Suprapubic skin (tissue), 4 donors: Measurements from ENCODE around the gene MEAK7. TPM values are rescaled to one million over a fixed set of nuclear protein-coding genes. Genes with fewer than 3 reads are reported as not detected.

Experiments
- DNase-seq, 2 donors: peaks; one replicate each; pipeline ENCODE4 v3.0.0-alpha.2; 2019; ENCODE audit warnings: low spot score in 2 of 2
- H3K27ac ChIP-seq: fragments of 200-600 bp; sonication (generic); one replicate; pipeline ENCODE4 v1.5.1; 2019
- H3K27me3 ChIP-seq: fragments of 200-600 bp; sonication (generic); one replicate; pipeline ENCODE4 v1.5.1; 2019
- H3K36me3 ChIP-seq: fragments of 200-600 bp; sonication (generic); one replicate; pipeline ENCODE4 v1.5.1; 2019
- H3K4me1 ChIP-seq: fragments of 200-600 bp; sonication (generic); one replicate; pipeline ENCODE4 v1.5.1; 2019
- H3K4me3 ChIP-seq: fragments of 200-600 bp; sonication (generic); one replicate; pipeline ENCODE4 v1.5.1; 2019; ENCODE audit warnings: mild to moderate bottlenecking
- H3K9me3 ChIP-seq: fragments of 200-600 bp; sonication (generic); one replicate; pipeline ENCODE4 v1.5.1; 2019
- CTCF ChIP-seq, 2 donors: fragments of 200-600 bp in 1 of 2; fragments of 450-650 bp in 1 of 2; sonication (generic) in 1 of 2; IDR thresholded peaks; one replicate each; pipeline ENCODE4 v1.5.1; 2016 to 2019; ENCODE audit warnings: antibody characterized with exemption in 2 of 2, mild to moderate bottlenecking in 1 of 2, moderate library complexity in 1 of 2
- EP300 ChIP-seq: sonication (generic); formaldehyde crosslinking; IDR thresholded peaks from one replicate; pipeline ENCODE4 v1.6.1; 2017; ENCODE audit warnings: antibody characterized with exemption
- POLR2A ChIP-seq, 2 donors: fragments of 450-650 bp; IDR thresholded peaks; one replicate each; pipeline ENCODE4 v1.6.1; 2017; ENCODE audit warnings: antibody characterized with exemption in 2 of 2, mild to moderate bottlenecking in 2 of 2, moderate library complexity in 2 of 2
- POLR2AphosphoS5 ChIP-seq, 3 donors: sonication (generic); formaldehyde crosslinking; IDR thresholded peaks; one replicate each; pipeline ENCODE4 v1.6.1; 2017; ENCODE audit warnings: antibody characterized with exemption in 3 of 3
- WGBS: methylation state at CpG from one replicate; pipeline ENCODE4 v1.1.5; 2018; 5-methylcytosine and 5-hydroxymethylcytosine counted together
- total RNA-seq, 4 donors: library from RNA; depleted of rRNA; stranded (reverse); fragments of >200 nt; gene quantifications; one replicate each; pipeline ENCODE4 v1.1.0, GENCODE V29; 2016

The MEAK7 gene
- total RNA-seq, 4 donors from 2014 or later, result 9.2 to 17.9 (median 13.6) TPM

- peak in 1 of 2 donors; percentile 74 for DNase-seq
- WGBS, result 77% methylated on average over 13 of the region's 20 CpGs
- H3K27ac ChIP-seq, result no peak overlapping the region
- TF ChIP-seq POLR2A (IDR thresholded peaks at IDR 0.05) (no peak), CTCF (IDR thresholded peaks at IDR 0.05) (no peak), EP300 (no peak), POLR2AphosphoS5 (IDR thresholded peaks at IDR 0.05) (no peak)
- H3K9me3 ChIP-seq, result no peaks in the 10 kb centered on the region
- no peaks in the 10 kb centered on the region for H3K27me3 ChIP-seq
- H3K4me1 ChIP-seq, result no peaks in the 10 kb centered on the region
- peaks cover 8% of the 10 kb centered on the region for H3K36me3 ChIP-seq
- H3K4me3 ChIP-seq, result no peak overlapping the region
These were observed 43.9 kb downstream of the MEAK7 start for GRCh38 chr16:84460406-84461028.

GRCh38 chr16:84459941-84460405 lies 44.5 kb downstream of the MEAK7 start:
- DNase-seq, result peak in 1 of 2 donors; percentile 69
- no peak for TF ChIP-seq CTCF (IDR thresholded peaks at IDR 0.05)
- TF ChIP-seq EP300, result no peak
- no peak for TF ChIP-seq POLR2AphosphoS5 (IDR thresholded peaks at IDR 0.05)
- TF ChIP-seq POLR2A (IDR thresholded peaks at IDR 0.05), result no peak
- H3K27me3 ChIP-seq, result no peaks in the 10 kb centered on the region
- H3K4me3 ChIP-seq, result no peak overlapping the region
- WGBS, result 15% methylated on average over 4 of the region's 14 CpGs
- H3K36me3 ChIP-seq, result peaks cover 8% of the 10 kb centered on the region
- no peak overlapping the region for H3K27ac ChIP-seq
- no peaks in the 10 kb centered on the region for H3K4me1 ChIP-seq
- no peaks in the 10 kb centered on the region for H3K9me3 ChIP-seq

- H3K4me1 ChIP-seq, result no peaks in the 10 kb centered on the region
- no peak overlapping the region for H3K27ac ChIP-seq
- TF ChIP-seq CTCF (IDR thresholded peaks at IDR 0.05), result no peak
- no peak for TF ChIP-seq EP300
- TF ChIP-seq POLR2AphosphoS5 (IDR thresholded peaks at IDR 0.05), result no peak
- no peak for TF ChIP-seq POLR2A (IDR thresholded peaks at IDR 0.05)
- no peak for DNase-seq
- H3K4me3 ChIP-seq, result no peak overlapping the region
- H3K36me3 ChIP-seq, result peaks cover 8% of the 10 kb centered on the region
- H3K27me3 ChIP-seq, result no peaks in the 10 kb centered on the region
- H3K9me3 ChIP-seq, result no peaks in the 10 kb centered on the region
- WGBS, result 87% methylated on average over 2 of the region's 2 CpGs
These were observed 44.9 kb downstream of the MEAK7 start for GRCh38 chr16:84459533-84459894.

GRCh38 chr16:84458606-84459532 lies 45.6 kb downstream of the MEAK7 start:
- H3K27me3 ChIP-seq, result no peaks in the 10 kb centered on the region
- DNase-seq, result peak in 1 of 2 donors; percentile 76
- H3K4me1 ChIP-seq, result no peaks in the 10 kb centered on the region
- H3K36me3 ChIP-seq, result peaks cover 5% of the 10 kb centered on the region
- 96% methylated on average over 32 of the region's 38 CpGs for whole genome bisulfite sequencing
- TF ChIP-seq POLR2AphosphoS5 (IDR thresholded peaks at IDR 0.05) (no peak), CTCF (IDR thresholded peaks at IDR 0.05) (no peak), POLR2A (IDR thresholded peaks at IDR 0.05) (no peak), EP300 (no peak)
- H3K4me3 ChIP-seq, result no peak overlapping the region
- H3K27ac ChIP-seq, result no peak overlapping the region
- no peaks in the 10 kb centered on the region for H3K9me3 ChIP-seq

- peak in 1 of 2 donors; percentile 69 for DNase-seq
- WGBS, result 97% methylated on average over 5 of the region's 9 CpGs
- H3K27me3 ChIP-seq, result no peaks in the 10 kb centered on the region
- no peaks in the 10 kb centered on the region for H3K9me3 ChIP-seq
- no peaks in the 10 kb centered on the region for H3K4me1 ChIP-seq
- no peak overlapping the region for H3K27ac ChIP-seq
- TF ChIP-seq EP300, result no peak
- no peak for TF ChIP-seq POLR2AphosphoS5 (IDR thresholded peaks at IDR 0.05)
- no peak for TF ChIP-seq POLR2A (IDR thresholded peaks at IDR 0.05)
- TF ChIP-seq CTCF (IDR thresholded peaks at IDR 0.05), result no peak
- no peaks in the 10 kb centered on the region for H3K36me3 ChIP-seq
- H3K4me3 ChIP-seq, result no peak overlapping the region
These were observed 49.4 kb downstream of the MEAK7 start for GRCh38 chr16:84455031-84455430.
